Esophagus (tissue), 2 donors: ENCODE results near the gene TMEM222. TPM values are rescaled to one million over a fixed set of nuclear protein-coding genes. Genes with fewer than 3 reads are reported as not detected.

Experiments used
- H3K27ac ChIP-seq, 2 donors: one replicate each; pipeline ENCODE4 v1.5.1; 2013; ENCODE audit warnings: low read depth in 2 of 2, mild to moderate bottlenecking in 2 of 2, inconsistent platforms in 1 of 2, low read length in 1 of 2, moderate library complexity in 1 of 2
- H3K27me3 ChIP-seq, 2 donors: one replicate each; pipeline ENCODE4 v1.6.1; 2013; ENCODE audit warnings: low read length in 2 of 2, control low read depth in 1 of 2, mild to moderate bottlenecking in 1 of 2; ENCODE audit not compliant: insufficient read depth in 2 of 2, control insufficient read depth in 1 of 2
- H3K36me3 ChIP-seq, 2 donors: one replicate each; pipeline ENCODE4 v1.6.1; 2013; ENCODE audit warnings: low read length in 1 of 2; ENCODE audit not compliant: control insufficient read depth in 2 of 2, insufficient read depth in 2 of 2
- H3K4me1 ChIP-seq, 2 donors: one replicate each; pipeline ENCODE4 v1.6.1; 2013; ENCODE audit warnings: low read length in 1 of 2; ENCODE audit not compliant: control insufficient read depth in 2 of 2, insufficient read depth in 2 of 2
- H3K4me3 ChIP-seq, 2 donors: one replicate each; pipeline ENCODE4 v1.5.1; 2013; ENCODE audit warnings: low read length in 2 of 2, mild to moderate bottlenecking in 2 of 2, low read depth in 1 of 2, moderate library complexity in 1 of 2
- H3K9me3 ChIP-seq, 2 donors: one replicate each; pipeline ENCODE4 v1.6.1; 2013; ENCODE audit warnings: mild to moderate bottlenecking in 2 of 2, low read depth in 1 of 2, low read length in 1 of 2, moderate library complexity in 1 of 2; ENCODE audit not compliant: control insufficient read depth in 2 of 2, insufficient read depth in 1 of 2
- WGBS, 2 donors: extraction: QIAGEN DNeasy Blood & Tissue Kit; methylation state at CpG; one replicate each; pipeline ENCODE4 v1.1.7; 2013; 5-methylcytosine and 5-hydroxymethylcytosine counted together
- polyA plus RNA-seq, 2 donors: library from polyadenylated mRNA; stranded (reverse); fragments of 200-250 nt; gene quantifications; one replicate each; pipeline ENCODE4 v1.2.3, GENCODE V29; 2013
- donor health status: healthy with polysubstance abuse.
- donor health status: Bipolar disorder and iron deficiency.

Gene TMEM222
- polyA plus RNA-seq, 2 donors, result 31.5 to 46.6 TPM

DNA sequence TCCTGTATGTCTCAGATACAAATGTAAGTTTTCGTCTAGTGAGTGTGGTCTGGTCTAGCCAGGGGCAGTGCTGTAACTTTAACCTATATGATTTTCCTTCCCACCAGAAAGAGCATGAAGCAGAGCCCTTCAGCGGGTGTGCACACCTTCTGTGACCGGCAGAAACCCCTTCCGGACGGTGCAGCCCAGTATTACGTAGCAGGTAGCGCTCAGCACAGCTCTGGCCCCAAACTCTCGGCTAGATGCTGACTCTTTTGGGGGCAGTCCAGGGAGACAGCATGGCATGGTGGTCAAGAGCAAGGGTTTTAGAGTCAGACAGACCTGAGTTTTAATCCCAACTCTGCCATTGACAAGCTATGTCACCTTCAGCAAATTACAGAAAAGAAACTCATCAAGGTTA is 28.0 kb upstream of the TMEM222 start:
- Histone ChIP-seq H3K9me3 (peaks cover 0 to 2% of the 10 kb centered on the region in 2 donors), H3K4me1 (peaks cover 0 to 3% of the 10 kb centered on the region in 2 donors), H3K27ac (no peak overlapping the region), H3K36me3 (peaks cover 8 to 17% of the 10 kb centered on the region in 2 donors), H3K27me3 (no peaks in the 10 kb centered on the region), H3K4me3 (no peak overlapping the region)
- WGBS, 2 donors, result 93% methylated on average over 8 of the region's 8 CpGs

DNA sequence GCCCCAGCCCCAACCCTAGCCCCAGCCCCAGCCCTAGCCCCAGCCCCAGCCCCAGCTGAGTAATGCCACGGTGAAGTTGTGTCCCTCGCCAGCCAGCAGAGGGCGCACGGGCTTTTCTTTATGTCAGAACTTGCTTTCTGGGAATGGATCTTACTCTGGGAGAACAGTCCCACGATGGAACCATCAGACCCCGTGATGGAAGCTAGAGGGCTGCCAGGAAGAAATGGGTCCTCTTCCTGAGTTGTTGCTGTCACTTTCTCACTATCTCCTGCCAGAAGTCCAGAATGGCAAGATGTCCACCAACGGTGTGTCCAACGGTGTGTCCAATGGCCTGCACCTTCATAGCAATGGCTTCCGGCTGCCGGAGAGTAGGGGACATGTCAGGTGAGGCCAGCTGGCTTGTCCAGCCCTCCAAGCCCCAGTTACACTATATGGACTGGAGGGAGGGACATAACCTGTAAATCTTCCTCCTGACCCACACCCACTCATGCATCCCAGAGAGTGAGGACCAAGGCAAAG is 25.1 kb upstream of the TMEM222 start:
- no peaks in the 10 kb centered on the region for H3K27me3 ChIP-seq
- peaks cover 0 to 2% of the 10 kb centered on the region in 2 donors for H3K9me3 ChIP-seq
- H3K4me1 ChIP-seq, result peaks cover 0 to 18% of the 10 kb centered on the region in 2 donors
- H3K36me3 ChIP-seq, result peaks cover 10 to 24% of the 10 kb centered on the region in 2 donors
- H3K27ac ChIP-seq, result peak overlapping the region in 1 of 2 donors; percentile 1
- H3K4me3 ChIP-seq, result no peak overlapping the region
- WGBS, 2 donors, result 37% methylated on average over 10 of the region's 10 CpGs

DNA sequence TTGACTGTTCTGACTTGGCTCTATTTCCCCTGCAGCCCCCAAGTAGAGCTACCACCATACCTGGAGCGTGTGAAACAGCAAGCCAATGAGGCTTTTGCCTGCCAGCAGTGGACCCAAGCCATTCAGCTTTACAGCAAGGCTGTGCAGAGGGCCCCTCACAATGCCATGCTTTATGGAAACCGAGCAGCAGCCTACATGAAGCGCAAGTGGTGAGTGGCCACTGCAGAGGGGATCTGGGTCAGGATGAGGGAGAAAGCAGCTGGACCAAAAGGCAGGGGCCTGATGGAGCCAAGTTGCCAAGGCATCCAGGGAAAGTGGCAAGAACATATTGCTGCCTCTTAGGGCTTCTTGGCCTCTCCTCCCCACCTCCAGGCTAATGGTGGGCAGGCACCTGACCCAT is 24.1 kb upstream of the TMEM222 start:
- Histone ChIP-seq H3K4me1 (peaks cover 0 to 18% of the 10 kb centered on the region in 2 donors), H3K27ac (peak overlapping the region; percentile 3 to 13), H3K27me3 (no peaks in the 10 kb centered on the region), H3K9me3 (peaks cover 0 to 2% of the 10 kb centered on the region in 2 donors), H3K4me3 (no peak overlapping the region), H3K36me3 (peaks cover 10 to 27% of the 10 kb centered on the region in 2 donors)
- WGBS, 2 donors, result 95 to 96% methylated on average over 3 of the region's 3 CpGs

DNA sequence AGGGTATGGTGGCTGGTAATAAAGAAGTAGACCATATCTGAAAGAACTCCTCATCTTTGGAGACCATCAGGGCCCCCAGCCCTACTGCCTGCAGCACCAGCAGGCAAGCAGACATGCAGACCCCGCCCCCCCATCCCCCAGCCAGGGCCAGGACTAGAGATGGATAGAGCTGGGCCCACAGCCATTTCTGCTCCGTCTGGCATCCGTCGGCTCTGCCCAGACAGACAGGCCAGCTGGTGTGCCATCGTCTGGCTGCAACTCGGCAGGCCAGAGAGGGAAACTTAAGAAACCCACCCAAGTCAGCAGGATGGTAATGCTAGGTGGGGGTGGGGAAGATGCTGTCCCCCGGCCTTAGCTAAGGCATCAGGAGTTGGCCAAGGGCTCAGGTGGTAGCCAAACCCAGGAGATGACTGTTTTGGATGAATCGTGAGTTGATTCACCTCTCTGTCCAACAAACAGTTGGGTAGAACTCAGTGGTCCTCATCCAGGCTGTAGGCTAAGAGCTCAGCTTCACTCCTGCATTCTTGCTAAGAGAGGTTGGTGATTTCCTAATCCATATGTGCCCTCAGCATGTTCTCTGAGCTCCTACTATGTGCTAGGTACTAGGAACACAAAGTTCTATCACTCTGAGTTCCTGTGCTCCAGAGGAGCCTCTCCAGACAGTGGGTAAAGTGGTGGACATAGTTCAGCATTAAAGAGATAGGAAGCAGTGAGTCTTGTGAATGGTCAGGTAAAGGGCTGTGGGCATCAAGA is 23.2 kb upstream of the TMEM222 start:
- Histone ChIP-seq H3K9me3 (peaks cover 0 to 2% of the 10 kb centered on the region in 2 donors), H3K4me1 (peaks cover 0 to 18% of the 10 kb centered on the region in 2 donors), H3K27ac (peak overlapping the region; percentile 75 to 86), H3K4me3 (no peak overlapping the region), H3K27me3 (no peaks in the 10 kb centered on the region), H3K36me3 (peaks cover 10 to 32% of the 10 kb centered on the region in 2 donors)
- WGBS, 2 donors, result 49 to 56% methylated on average over 8 of the region's 8 CpGs

DNA sequence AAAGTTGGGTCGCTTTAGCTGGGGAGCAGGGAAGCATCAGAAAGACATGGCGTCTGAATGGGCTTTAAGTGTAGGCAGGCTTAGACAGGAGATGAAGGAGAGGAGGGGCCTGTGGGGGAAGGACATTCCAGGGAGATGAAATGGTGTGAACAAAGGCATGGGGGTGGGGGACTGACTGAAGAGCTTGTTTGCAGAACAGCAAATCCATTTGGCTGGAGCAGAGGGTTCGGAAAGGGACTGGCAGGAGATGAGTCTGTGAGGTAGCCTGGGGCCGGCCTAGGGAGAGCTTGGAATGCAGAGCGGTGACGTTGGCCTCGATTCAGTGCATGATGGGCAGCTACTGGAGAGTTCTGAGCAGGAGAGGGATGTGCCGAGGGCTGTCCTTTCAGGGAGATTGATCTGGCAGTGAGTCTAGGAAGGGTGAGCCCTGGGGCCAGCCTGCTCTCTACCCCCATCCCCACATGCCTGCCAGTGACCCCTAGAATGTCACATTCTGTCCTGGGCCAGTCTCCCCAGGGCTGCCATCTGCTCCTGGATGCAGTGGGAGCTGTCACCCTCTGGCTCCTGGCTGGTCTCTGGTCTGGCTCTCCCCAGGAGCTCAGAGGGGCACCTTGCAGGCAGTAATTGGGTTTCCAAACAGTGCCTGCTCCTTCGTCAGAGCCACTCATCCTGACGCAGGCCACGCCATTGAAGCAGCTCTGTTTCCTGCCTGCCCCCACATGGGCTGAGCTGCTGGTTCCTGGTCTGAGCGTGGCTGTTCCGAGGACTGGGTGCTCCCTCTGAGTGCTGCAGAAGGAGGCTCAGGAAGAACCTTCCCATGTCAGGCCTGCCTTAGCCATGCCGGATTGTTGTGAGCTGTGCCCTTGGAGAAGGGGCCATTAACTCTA is 22.3 kb upstream of the TMEM222 start:
- Histone ChIP-seq H3K4me3 (no peak overlapping the region), H3K27me3 (no peaks in the 10 kb centered on the region), H3K4me1 (peaks cover 0 to 18% of the 10 kb centered on the region in 2 donors), H3K27ac (peak overlapping the region; percentile 86 to 92), H3K36me3 (peaks cover 6 to 26% of the 10 kb centered on the region in 2 donors), H3K9me3 (no peaks in the 10 kb centered on the region)
- WGBS, 2 donors, result 38 to 56% methylated on average over 14 of the region's 14 CpGs

DNA sequence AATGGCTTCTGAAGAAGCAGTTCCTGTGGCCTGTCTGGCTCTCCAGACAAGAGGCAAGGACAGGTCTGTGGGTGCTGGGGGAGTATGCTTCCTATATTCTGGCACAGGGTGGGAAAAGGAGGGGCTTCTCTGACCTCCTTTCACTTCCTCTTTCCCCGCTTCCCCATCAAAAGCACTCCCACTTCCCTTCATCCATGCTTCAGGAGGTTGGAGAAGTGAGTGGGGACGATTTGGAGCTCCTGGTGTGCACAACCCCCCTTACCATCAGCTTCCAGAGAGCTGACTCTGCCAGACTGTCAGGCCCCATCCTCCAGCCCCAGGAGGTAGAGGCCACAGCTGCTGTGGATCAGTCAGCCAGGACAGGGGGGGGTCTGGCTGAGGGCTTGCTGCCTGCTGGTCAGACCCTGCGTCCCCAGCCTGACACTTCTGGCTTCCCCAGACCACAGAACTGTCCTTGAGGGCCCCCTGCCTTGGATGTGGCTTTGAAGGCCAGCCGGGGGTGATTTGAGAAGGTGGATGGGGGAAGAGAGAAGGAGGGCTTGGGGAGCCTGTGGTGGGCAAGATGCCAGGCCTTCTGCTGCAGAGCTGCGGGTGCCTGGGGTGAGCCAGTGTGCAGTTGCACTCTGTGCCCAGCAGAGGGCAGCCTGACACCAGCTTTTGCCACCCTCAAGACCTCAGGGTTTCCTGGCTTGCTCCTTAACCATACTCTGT is 21.5 kb upstream of the TMEM222 start:
- no peaks in the 10 kb centered on the region for H3K9me3 ChIP-seq
- H3K36me3 ChIP-seq, result peaks cover 7 to 29% of the 10 kb centered on the region in 2 donors
- 20 to 29% methylated on average over 5 of the region's 5 CpGs for WGBS, 2 donors
- H3K4me3 ChIP-seq, result no peak overlapping the region
- peak overlapping the region; percentile 86 to 92 for H3K27ac ChIP-seq
- H3K27me3 ChIP-seq, result no peaks in the 10 kb centered on the region
- H3K4me1 ChIP-seq, result peaks cover 0 to 18% of the 10 kb centered on the region in 2 donors

DNA sequence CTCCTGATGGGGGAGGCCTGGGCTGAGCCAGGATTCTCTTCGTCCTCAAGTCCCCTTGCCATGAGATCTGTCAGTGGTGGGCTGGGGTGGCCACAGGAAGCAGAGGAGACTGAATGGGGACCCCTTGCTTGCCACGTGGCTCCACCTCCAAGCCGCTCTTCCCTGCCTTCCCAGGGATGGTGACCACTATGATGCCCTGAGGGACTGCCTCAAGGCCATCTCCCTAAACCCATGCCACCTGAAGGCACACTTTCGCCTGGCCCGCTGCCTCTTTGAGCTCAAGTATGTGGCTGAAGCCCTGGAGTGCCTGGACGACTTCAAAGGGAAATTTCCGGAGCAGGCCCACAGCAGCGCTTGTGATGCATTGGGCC is 20.9 kb upstream of the TMEM222 start:
- peaks cover 7 to 32% of the 10 kb centered on the region in 2 donors for H3K36me3 ChIP-seq
- H3K4me3 ChIP-seq, result no peak overlapping the region
- H3K9me3 ChIP-seq, result no peaks in the 10 kb centered on the region
- WGBS, 2 donors, result 60 to 71% methylated on average over 8 of the region's 8 CpGs
- peaks cover 0 to 18% of the 10 kb centered on the region in 2 donors for H3K4me1 ChIP-seq
- H3K27ac ChIP-seq, result peak overlapping the region; percentile 46 to 86
- H3K27me3 ChIP-seq, result no peaks in the 10 kb centered on the region

DNA sequence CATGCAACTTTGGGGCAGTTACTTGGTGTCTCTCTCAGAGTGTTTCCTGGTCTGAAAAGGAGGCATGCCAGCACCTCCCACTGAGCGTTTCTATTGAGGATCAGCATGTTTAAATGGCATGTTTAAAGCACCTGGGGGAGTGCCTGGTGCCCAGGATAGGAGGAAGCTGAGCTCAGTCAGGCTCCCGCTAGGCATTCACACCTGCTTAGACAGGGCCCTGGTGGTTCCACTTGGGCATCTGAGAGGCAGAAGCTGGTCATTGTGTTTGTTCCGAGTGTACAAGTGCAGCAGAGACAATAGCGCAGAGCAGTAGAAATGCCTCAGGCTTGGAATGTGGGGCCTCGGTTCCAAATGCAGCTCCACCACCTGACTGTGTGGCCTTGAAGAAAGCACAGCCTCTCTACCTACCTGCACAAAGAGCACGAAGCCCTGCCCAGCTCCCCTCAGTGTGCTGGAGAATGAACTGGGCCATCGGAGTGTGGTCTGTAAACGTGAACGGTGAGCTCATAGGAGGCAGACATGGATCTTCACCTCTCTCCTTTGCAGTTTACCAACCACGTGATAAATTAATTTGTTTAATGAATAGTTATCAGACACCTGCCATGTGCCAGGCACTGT is 20.3 kb upstream of the TMEM222 start:
- Histone ChIP-seq H3K4me1 (peaks cover 0 to 19% of the 10 kb centered on the region in 2 donors), H3K4me3 (no peak overlapping the region), H3K27me3 (no peaks in the 10 kb centered on the region), H3K27ac (no peak overlapping the region), H3K36me3 (peaks cover 7 to 33% of the 10 kb centered on the region in 2 donors), H3K9me3 (no peaks in the 10 kb centered on the region)
- 71 to 80% methylated on average over 10 of the region's 10 CpGs for WGBS, 2 donors

DNA sequence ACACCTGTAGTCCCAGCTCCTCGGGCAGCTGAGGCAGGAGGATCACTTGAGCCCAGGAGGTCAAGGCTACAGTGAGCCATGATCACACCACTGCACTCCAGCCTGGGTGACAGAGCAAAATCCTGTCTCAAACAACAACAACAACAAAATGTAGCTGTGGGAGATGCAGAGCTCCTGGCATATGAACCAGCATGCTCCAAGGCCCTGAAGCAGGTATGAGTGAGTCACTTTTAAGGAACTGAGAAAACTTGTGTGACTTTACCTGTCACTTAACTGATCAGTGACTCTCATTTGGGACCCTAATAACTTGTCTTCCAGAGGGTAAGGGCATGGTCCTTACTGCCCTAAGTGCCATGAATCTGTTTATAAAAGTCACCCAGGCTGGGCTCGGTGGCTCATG is 19.4 kb upstream of the TMEM222 start:
- Histone ChIP-seq H3K9me3 (no peaks in the 10 kb centered on the region), H3K27ac (no peak overlapping the region), H3K4me3 (no peak overlapping the region), H3K4me1 (peaks cover 0 to 22% of the 10 kb centered on the region in 2 donors), H3K27me3 (no peaks in the 10 kb centered on the region), H3K36me3 (peaks cover 7 to 27% of the 10 kb centered on the region in 2 donors)
- 93 to 98% methylated on average over 2 of the region's 2 CpGs for WGBS, 2 donors
